K562 (cell line): ENCODE results near the gene SLC6A9. TPM values are rescaled to one million over a fixed set of nuclear protein-coding genes. Genes with fewer than 3 reads are reported as not detected.
A peak's percentile ranks its signal among the peaks of the same experiment; 100 is the strongest.

Experiments
- ARID1B ChIP-seq: fragments of 450-650 bp; IDR thresholded peaks from 2 replicates; pipeline ENCODE4 v1.6.1; 2016; ENCODE audit warnings: antibody characterized with exemption, mild to moderate bottlenecking, inconsistent platforms
- CCNT2 ChIP-seq: IDR thresholded peaks from 2 replicates; pipeline ENCODE4 v1.6.1; 2011; ENCODE audit warnings: borderline replicate concordance, low read depth, mild to moderate bottlenecking, moderate library complexity, mixed read lengths, low read length; ENCODE audit not compliant: insufficient read length; ENCODE audit errors: extremely low read depth
- EGR1 ChIP-seq: fragments of 450-650 bp; conservative IDR thresholded peaks from 2 replicates; pipeline ENCODE4 v1.6.1; 2017; ENCODE audit warnings: mild to moderate bottlenecking
- FUS ChIP-seq: fragments of 200-400 bp; formaldehyde crosslinking; optimal IDR thresholded peaks from 2 replicates; pipeline ENCODE3; 2017; ENCODE audit warnings: low read depth, low read length
- HDAC3 ChIP-seq: fragments of 450-650 bp; IDR thresholded peaks from 2 replicates; pipeline ENCODE4 v1.6.1; 2018; ENCODE audit warnings: borderline replicate concordance, mild to moderate bottlenecking, moderate library complexity; ENCODE audit not compliant: partially characterized antibody
- KLF1 ChIP-seq: fragments of 450-650 bp; IDR thresholded peaks from 2 replicates; pipeline ENCODE4 v1.6.1; 2016; ENCODE audit warnings: missing genetic modification characterization, missing compliant biosample characterization
- KLF6 ChIP-seq: fragments of 250-450 bp; sonication (Bioruptor Pico); IDR thresholded peaks from 2 replicates; pipeline ENCODE4 v1.4.0; 2020; ENCODE audit warnings: mild to moderate bottlenecking, moderate library complexity, borderline replicate concordance
- L3MBTL2 ChIP-seq: fragments of 450-650 bp; IDR thresholded peaks from 2 replicates; pipeline ENCODE4 v1.6.1; 2016; ENCODE audit warnings: mild to moderate bottlenecking, moderate library complexity
- MAFK ChIP-seq: IDR thresholded peaks from 2 replicates; pipeline ENCODE4 v1.6.1; 2011; ENCODE audit warnings: low read length, improper control_type of control experiment
- MTA3 ChIP-seq: fragments of 450-650 bp; formaldehyde crosslinking; IDR thresholded peaks from 2 replicates; pipeline ENCODE4 v1.6.1; 2017; ENCODE audit warnings: mild to moderate bottlenecking, borderline replicate concordance
- NEUROD1 ChIP-seq: fragments of 150-350 bp; IDR thresholded peaks from 2 replicates; pipeline ENCODE4 v1.6.1; 2014; ENCODE audit warnings: borderline replicate concordance, low read length, low read depth; ENCODE audit not compliant: partially characterized antibody
- NFE2 ChIP-seq: IDR thresholded peaks from 2 replicates; pipeline ENCODE4 v1.6.1; 2014; ENCODE audit warnings: antibody characterized with exemption, low read depth
- NR2C2 ChIP-seq, 2 experiments: fragments of 200-800 bp in 1 of 2; sonication (Bioruptor generic) in 1 of 2; sonication (generic) in 1 of 2; formaldehyde crosslinking in 1 of 2; IDR thresholded peaks; 2 replicates each; pipeline versions ENCODE4 v1.6.1 to v1.8.0; 2016 to 2022; ENCODE audit warnings: mild to moderate bottlenecking in 1 of 2, missing compliant biosample characterization in 1 of 2, missing genetic modification characterization in 1 of 2, missing genetic modification reagents in 1 of 2
- POLR2B ChIP-seq: fragments of 450-650 bp; IDR thresholded peaks from 2 replicates; pipeline ENCODE4 v1.6.1; 2018; ENCODE audit warnings: low read depth; ENCODE audit not compliant: partially characterized antibody
- SMAD3 ChIP-seq: fragments of 450-650 bp; formaldehyde crosslinking; conservative IDR thresholded peaks from 2 replicates; pipeline ENCODE4 v1.4.0; 2020; ENCODE audit warnings: mild to moderate bottlenecking
- SMAD4 ChIP-seq: fragments of 250-450 bp; sonication (Bioruptor Pico); conservative IDR thresholded peaks from 2 replicates; pipeline ENCODE4 v1.8.0; 2021; ENCODE audit warnings: inconsistent platforms, mild to moderate bottlenecking, moderate library complexity
- SRF ChIP-seq, 2 experiments: fragments of 250-450, 450-650 bp in 1 of 2; sonication (Bioruptor Pico) in 1 of 2; sonication (generic) in 1 of 2; formaldehyde crosslinking; IDR thresholded peaks; 2 replicates each; pipeline versions ENCODE4 v1.5.0 to v1.5.1; 2020 to 2022; ENCODE audit warnings: mild to moderate bottlenecking in 1 of 2, missing genetic modification reagents in 1 of 2
- TAL1 ChIP-seq: fragments of 450-650 bp; IDR thresholded peaks from 2 replicates; pipeline ENCODE4 v1.6.1; 2016; ENCODE audit warnings: mild to moderate bottlenecking
- TBL1XR1 ChIP-seq, 2 experiments: IDR thresholded peaks; 2 replicates each; pipeline ENCODE4 v1.6.1; 2012; ENCODE audit warnings: improper control_type of control experiment in 2 of 2, low read length in 2 of 2, mild to moderate bottlenecking in 1 of 2
- ZBTB8A ChIP-seq: fragments of 450-650 bp; IDR thresholded peaks from 2 replicates; pipeline ENCODE4 v1.6.1; 2018; ENCODE audit warnings: mild to moderate bottlenecking, moderate library complexity; ENCODE audit not compliant: partially characterized antibody
- ZFP36 ChIP-seq: fragments of 150-350 bp; IDR thresholded peaks from 2 replicates; pipeline ENCODE4 v1.6.1; 2018; ENCODE audit warnings: low read length, low read depth; ENCODE audit not compliant: partially characterized antibody
- ZNF57 ChIP-seq: fragments of 450-650 bp; formaldehyde crosslinking; IDR thresholded peaks from 2 replicates; pipeline ENCODE4 v1.4.0; 2020; ENCODE audit warnings: mild to moderate bottlenecking, moderate library complexity
- polyA plus RNA-seq, 8 experiments: library from polyadenylated mRNA; depleted of rRNA in 4 of 8; stranded (reverse) in 5 of 8; unstranded in 3 of 8; fragments of >200 nt; fragmentation: Nextera tagmentation in 2 of 8; fragmentation: Illumina TruSeq in 1 of 8; extraction: Ambion mirVana in 2 of 8; extraction: Trizol in 1 of 8; gene quantifications; 2 replicates each; pipeline versions ENCODE4 v1.2.1 to v1.2.3, GENCODE V29; 2011 to 2014; ENCODE audit warnings: inconsistent platforms in 1 of 8, missing spikeins in 1 of 8
- total RNA-seq, 7 experiments: library from RNA; depleted of rRNA in 6 of 7; stranded (reverse); fragments of >200 nt in 6 of 7; fragmentation: Illumina TruSeq in 2 of 7; extraction: Trizol in 2 of 7; gene quantifications; 2 replicates each; pipeline versions ENCODE4 v1.2.1 to v1.2.3, GENCODE V29; 2011 to 2021; ENCODE audit warnings: low replicate concordance in 1 of 7
- TF ChIP-seq, protein P1 (sequence below): fragments of 250-450 bp; sonication (Bioruptor Pico); IDR thresholded peaks from 2 replicates; pipeline ENCODE4 v1.8.0; 2021; ENCODE audit warnings: borderline replicate concordance, mild to moderate bottlenecking, moderate library complexity; ENCODE audit not compliant: poor library complexity, severe bottlenecking
- TF ChIP-seq, protein P2 (sequence below): fragments of 250-450 bp; sonication (Bioruptor Pico); IDR thresholded peaks from 2 replicates; pipeline ENCODE4 v1.4.0; 2020
- TF ChIP-seq, protein P3 (sequence below): fragments of 250-450 bp; sonication (Bioruptor Pico); IDR thresholded peaks from 2 replicates; pipeline ENCODE4 v1.5.0; 2020; ENCODE audit warnings: mild to moderate bottlenecking

The SLC6A9 gene
- total and polyA plus RNA-seq, 9 of the 15 experiments (the other 6 are each of a cell fraction or from before 2014, with no cell fraction given) = 0.17 to 18.7 (median 2.9) TPM

GRCh38 chr1:43975249-43975961 is 55.9 kb downstream of the SLC6A9 start (continued):
- TF ChIP-seq EGR1 = no peak
- no peak for TF ChIP-seq L3MBTL2
- TF ChIP-seq, protein P1, sequence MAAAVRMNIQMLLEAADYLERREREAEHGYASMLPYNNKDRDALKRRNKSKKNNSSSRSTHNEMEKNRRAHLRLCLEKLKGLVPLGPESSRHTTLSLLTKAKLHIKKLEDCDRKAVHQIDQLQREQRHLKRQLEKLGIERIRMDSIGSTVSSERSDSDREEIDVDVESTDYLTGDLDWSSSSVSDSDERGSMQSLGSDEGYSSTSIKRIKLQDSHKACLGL (CRISPR knock-in tag) = no peak
- no peak for TF ChIP-seq ZBTB8A
- no peak for TF ChIP-seq MAFK
- TF ChIP-seq SMAD4 = no peak
- TF ChIP-seq FUS = no peak
- peak; percentile 20; the same call in 1 of the 2 replicates for TF ChIP-seq MTA3
- TF ChIP-seq NR2C2 (CRISPR knock-in tag; IDR thresholded peaks at IDR 0.05) = no peak
- TF ChIP-seq NR2C2 (tag; IDR thresholded peaks at IDR 0.05) = no peak
- TF ChIP-seq POLR2B = no peak
- no peak for TF ChIP-seq ZFP36
- no peak for TF ChIP-seq TBL1XR1 (IDR thresholded peaks at IDR 0.05; ENCODE audit: low read length in 2 of 2)
- no peak for TF ChIP-seq TAL1
- TF ChIP-seq, protein P2, sequence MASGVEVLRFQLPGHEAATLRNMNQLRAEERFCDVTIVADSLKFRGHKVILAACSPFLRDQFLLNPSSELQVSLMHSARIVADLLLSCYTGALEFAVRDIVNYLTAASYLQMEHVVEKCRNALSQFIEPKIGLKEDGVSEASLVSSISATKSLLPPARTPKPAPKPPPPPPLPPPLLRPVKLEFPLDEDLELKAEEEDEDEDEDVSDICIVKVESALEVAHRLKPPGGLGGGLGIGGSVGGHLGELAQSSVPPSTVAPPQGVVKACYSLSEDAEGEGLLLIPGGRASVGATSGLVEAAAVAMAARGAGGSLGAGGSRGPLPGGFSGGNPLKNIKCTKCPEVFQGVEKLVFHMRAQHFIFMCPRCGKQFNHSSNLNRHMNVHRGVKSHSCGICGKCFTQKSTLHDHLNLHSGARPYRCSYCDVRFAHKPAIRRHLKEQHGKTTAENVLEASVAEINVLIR (CRISPR knock-in tag) = no peak
- peak in 1 of 2 experiments; percentile 54; a peak in 2 of 4 replicates for TF ChIP-seq SRF (CRISPR knock-in tag; IDR thresholded peaks at IDR 0.05)
- TF ChIP-seq ZNF57 (CRISPR knock-in tag) = no peak
- no peak for TF ChIP-seq HDAC3
- peak; percentile 57 for TF ChIP-seq NEUROD1
- TF ChIP-seq CCNT2 = no peak
- TF ChIP-seq KLF6 (CRISPR knock-in tag) = no peak
- no peak for TF ChIP-seq NFE2
- 0 out of 2 replicates have a peak, but pooled peaks have one; percentile 49 for TF ChIP-seq ARID1B
- no peak for TF ChIP-seq SMAD3 (CRISPR knock-in tag)
- TF ChIP-seq KLF1 (tag) = no peak
- TF ChIP-seq, protein P3, sequence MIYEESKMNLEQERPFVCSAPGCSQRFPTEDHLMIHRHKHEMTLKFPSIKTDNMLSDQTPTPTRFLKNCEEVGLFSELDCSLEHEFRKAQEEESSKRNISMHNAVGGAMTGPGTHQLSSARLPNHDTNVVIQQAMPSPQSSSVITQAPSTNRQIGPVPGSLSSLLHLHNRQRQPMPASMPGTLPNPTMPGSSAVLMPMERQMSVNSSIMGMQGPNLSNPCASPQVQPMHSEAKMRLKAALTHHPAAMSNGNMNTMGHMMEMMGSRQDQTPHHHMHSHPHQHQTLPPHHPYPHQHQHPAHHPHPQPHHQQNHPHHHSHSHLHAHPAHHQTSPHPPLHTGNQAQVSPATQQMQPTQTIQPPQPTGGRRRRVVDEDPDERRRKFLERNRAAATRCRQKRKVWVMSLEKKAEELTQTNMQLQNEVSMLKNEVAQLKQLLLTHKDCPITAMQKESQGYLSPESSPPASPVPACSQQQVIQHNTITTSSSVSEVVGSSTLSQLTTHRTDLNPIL (CRISPR knock-in tag) = no peak
